ENCODE measurements around the gene KDM3A. TPM values are rescaled to one million over a fixed set of nuclear protein-coding genes. Genes with fewer than 3 reads are reported as not detected.

KDM3A gene
- total and polyA plus RNA-seq, 2 experiments from 2014 or later, result 8.9 to 21.8 TPM

DNA sequence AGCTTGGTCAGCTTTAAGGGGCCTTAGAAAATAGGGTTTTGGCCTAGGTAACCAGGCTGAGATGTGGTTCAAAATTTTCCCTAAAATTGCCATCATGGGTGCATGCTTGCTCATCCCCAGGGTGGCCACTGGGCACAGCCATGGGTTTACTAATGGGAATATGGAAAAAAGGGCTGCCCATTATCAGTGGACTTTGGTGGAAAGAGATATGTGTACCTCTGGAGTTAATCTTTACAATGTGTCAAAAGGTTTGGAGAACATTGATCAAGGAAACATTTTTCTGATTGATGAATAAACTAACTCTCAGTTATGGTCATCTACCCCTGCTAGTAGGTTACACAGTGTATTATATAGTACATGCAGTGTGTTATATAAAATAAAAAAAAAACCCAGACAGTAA is 13.1 kb downstream of the KDM3A start:
- TF ChIP-seq, protein P1, sequence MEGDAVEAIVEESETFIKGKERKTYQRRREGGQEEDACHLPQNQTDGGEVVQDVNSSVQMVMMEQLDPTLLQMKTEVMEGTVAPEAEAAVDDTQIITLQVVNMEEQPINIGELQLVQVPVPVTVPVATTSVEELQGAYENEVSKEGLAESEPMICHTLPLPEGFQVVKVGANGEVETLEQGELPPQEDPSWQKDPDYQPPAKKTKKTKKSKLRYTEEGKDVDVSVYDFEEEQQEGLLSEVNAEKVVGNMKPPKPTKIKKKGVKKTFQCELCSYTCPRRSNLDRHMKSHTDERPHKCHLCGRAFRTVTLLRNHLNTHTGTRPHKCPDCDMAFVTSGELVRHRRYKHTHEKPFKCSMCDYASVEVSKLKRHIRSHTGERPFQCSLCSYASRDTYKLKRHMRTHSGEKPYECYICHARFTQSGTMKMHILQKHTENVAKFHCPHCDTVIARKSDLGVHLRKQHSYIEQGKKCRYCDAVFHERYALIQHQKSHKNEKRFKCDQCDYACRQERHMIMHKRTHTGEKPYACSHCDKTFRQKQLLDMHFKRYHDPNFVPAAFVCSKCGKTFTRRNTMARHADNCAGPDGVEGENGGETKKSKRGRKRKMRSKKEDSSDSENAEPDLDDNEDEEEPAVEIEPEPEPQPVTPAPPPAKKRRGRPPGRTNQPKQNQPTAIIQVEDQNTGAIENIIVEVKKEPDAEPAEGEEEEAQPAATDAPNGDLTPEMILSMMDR (conservative IDR thresholded peaks at IDR 0.05; ENCODE audit: low read depth in 2 of 2), result no peak
- TF ChIP-seq STAT1 (IDR thresholded peaks at IDR 0.05; ENCODE audit: unreplicated experiment), result no peak
- TF ChIP-seq, protein P2, sequence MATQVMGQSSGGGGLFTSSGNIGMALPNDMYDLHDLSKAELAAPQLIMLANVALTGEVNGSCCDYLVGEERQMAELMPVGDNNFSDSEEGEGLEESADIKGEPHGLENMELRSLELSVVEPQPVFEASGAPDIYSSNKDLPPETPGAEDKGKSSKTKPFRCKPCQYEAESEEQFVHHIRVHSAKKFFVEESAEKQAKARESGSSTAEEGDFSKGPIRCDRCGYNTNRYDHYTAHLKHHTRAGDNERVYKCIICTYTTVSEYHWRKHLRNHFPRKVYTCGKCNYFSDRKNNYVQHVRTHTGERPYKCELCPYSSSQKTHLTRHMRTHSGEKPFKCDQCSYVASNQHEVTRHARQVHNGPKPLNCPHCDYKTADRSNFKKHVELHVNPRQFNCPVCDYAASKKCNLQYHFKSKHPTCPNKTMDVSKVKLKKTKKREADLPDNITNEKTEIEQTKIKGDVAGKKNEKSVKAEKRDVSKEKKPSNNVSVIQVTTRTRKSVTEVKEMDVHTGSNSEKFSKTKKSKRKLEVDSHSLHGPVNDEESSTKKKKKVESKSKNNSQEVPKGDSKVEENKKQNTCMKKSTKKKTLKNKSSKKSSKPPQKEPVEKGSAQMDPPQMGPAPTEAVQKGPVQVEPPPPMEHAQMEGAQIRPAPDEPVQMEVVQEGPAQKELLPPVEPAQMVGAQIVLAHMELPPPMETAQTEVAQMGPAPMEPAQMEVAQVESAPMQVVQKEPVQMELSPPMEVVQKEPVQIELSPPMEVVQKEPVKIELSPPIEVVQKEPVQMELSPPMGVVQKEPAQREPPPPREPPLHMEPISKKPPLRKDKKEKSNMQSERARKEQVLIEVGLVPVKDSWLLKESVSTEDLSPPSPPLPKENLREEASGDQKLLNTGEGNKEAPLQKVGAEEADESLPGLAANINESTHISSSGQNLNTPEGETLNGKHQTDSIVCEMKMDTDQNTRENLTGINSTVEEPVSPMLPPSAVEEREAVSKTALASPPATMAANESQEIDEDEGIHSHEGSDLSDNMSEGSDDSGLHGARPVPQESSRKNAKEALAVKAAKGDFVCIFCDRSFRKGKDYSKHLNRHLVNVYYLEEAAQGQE (IDR thresholded peaks at IDR 0.05; ENCODE audit: unreplicated experiment), result no peak
- no peak for TF ChIP-seq POLR2AphosphoS5 (IDR thresholded peaks at IDR 0.05; ENCODE audit: low read depth)
- TF ChIP-seq, protein P3, sequence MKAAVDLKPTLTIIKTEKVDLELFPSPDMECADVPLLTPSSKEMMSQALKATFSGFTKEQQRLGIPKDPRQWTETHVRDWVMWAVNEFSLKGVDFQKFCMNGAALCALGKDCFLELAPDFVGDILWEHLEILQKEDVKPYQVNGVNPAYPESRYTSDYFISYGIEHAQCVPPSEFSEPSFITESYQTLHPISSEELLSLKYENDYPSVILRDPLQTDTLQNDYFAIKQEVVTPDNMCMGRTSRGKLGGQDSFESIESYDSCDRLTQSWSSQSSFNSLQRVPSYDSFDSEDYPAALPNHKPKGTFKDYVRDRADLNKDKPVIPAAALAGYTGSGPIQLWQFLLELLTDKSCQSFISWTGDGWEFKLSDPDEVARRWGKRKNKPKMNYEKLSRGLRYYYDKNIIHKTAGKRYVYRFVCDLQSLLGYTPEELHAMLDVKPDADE (IDR thresholded peaks at IDR 0.05), result no peak
- TF ChIP-seq EZH2phosphoT487 (IDR thresholded peaks at IDR 0.05; ENCODE audit: unreplicated experiment), result no peak
- TF ChIP-seq CREB1 (CRISPR knock-in tag; IDR thresholded peaks at IDR 0.05; ENCODE audit: low read depth), result no peak
- TF ChIP-seq, protein P4, sequence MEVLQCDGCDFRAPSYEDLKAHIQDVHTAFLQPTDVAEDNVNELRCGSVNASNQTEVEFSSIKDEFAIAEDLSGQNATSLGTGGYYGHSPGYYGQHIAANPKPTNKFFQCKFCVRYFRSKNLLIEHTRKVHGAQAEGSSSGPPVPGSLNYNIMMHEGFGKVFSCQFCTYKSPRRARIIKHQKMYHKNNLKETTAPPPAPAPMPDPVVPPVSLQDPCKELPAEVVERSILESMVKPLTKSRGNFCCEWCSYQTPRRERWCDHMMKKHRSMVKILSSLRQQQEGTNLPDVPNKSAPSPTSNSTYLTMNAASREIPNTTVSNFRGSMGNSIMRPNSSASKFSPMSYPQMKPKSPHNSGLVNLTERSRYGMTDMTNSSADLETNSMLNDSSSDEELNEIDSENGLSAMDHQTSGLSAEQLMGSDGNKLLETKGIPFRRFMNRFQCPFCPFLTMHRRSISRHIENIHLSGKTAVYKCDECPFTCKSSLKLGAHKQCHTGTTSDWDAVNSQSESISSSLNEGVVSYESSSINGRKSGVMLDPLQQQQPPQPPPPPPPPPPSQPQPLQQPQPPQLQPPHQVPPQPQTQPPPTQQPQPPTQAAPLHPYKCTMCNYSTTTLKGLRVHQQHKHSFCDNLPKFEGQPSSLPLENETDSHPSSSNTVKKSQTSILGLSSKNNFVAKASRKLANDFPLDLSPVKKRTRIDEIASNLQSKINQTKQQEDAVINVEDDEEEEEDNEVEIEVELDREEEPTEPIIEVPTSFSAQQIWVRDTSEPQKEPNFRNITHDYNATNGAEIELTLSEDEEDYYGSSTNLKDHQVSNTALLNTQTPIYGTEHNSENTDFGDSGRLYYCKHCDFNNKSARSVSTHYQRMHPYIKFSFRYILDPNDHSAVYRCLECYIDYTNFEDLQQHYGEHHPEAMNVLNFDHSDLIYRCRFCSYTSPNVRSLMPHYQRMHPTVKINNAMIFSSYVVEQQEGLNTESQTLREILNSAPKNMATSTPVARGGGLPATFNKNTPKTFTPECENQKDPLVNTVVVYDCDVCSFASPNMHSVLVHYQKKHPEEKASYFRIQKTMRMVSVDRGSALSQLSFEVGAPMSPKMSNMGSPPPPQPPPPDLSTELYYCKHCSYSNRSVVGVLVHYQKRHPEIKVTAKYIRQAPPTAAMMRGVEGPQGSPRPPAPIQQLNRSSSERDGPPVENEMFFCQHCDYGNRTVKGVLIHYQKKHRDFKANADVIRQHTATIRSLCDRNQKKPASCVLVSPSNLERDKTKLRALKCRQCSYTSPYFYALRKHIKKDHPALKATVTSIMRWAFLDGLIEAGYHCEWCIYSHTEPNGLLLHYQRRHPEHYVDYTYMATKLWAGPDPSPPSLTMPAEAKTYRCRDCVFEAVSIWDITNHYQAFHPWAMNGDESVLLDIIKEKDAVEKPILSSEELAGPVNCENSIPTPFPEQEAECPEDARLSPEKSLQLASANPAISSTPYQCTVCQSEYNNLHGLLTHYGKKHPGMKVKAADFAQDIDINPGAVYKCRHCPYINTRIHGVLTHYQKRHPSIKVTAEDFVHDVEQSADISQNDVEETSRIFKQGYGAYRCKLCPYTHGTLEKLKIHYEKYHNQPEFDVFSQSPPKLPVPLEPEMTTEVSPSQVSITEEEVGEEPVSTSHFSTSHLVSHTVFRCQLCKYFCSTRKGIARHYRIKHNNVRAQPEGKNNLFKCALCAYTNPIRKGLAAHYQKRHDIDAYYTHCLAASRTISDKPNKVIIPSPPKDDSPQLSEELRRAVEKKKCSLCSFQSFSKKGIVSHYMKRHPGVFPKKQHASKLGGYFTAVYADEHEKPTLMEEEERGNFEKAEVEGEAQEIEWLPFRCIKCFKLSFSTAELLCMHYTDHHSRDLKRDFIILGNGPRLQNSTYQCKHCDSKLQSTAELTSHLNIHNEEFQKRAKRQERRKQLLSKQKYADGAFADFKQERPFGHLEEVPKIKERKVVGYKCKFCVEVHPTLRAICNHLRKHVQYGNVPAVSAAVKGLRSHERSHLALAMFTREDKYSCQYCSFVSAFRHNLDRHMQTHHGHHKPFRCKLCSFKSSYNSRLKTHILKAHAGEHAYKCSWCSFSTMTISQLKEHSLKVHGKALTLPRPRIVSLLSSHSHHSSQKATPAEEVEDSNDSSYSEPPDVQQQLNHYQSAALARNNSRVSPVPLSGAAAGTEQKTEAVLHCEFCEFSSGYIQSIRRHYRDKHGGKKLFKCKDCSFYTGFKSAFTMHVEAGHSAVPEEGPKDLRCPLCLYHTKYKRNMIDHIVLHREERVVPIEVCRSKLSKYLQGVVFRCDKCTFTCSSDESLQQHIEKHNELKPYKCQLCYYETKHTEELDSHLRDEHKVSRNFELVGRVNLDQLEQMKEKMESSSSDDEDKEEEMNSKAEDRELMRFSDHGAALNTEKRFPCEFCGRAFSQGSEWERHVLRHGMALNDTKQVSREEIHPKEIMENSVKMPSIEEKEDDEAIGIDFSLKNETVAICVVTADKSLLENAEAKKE (CRISPR knock-in tag; IDR thresholded peaks at IDR 0.05), result no peak
- no peak for TF ChIP-seq JUNB (IDR thresholded peaks at IDR 0.05; ENCODE audit: unreplicated experiment)
- TF ChIP-seq ZNF114 (CRISPR knock-in tag; IDR thresholded peaks at IDR 0.05), result no peak
- no peak for TF ChIP-seq NANOG (IDR thresholded peaks at IDR 0.05; ENCODE audit: borderline replicate concordance)
- no peak for TF ChIP-seq ZNF331 (CRISPR knock-in tag; IDR thresholded peaks at IDR 0.05; ENCODE audit: low read depth)
- no peak for TF ChIP-seq EZH2 (IDR thresholded peaks at IDR 0.05; ENCODE audit: low read depth, unreplicated experiment)
- H3K4me3 Mint-ChIP-seq, result no peak overlapping the region
- Histone ChIP-seq H3K36me3 (ENCODE audit: insufficient read depth) (peaks cover 17% of the 10 kb centered on the region; the same call in 1 of the 2 replicates), H3F3A (replicated peaks; ENCODE audit: low read depth) (no peaks in the 10 kb centered on the region), H3K27me3 (ENCODE audit: insufficient read depth) (no peaks in the 10 kb centered on the region), H3K9me2 (ENCODE audit: insufficient read depth) (no peaks in the 10 kb centered on the region), H4K20me1 (replicated peaks; ENCODE audit: insufficient read depth) (peaks cover 4% of the 10 kb centered on the region; the same call in 1 of the 2 replicates), H3K27ac (ENCODE audit: low read depth) (no peak overlapping the region), H3K4me3 (no peak overlapping the region), H2AFZ (no peak overlapping the region), H3K79me2 (replicated peaks; ENCODE audit: insufficient read depth) (0 out of 2 replicates have a peak, but pooled peaks cover 2% of the 10 kb centered on the region), H3K4me1 (ENCODE audit: insufficient read depth) (peaks cover 4% of the 10 kb centered on the region; the same call in 1 of the 2 replicates), H3K4me2 (no peak overlapping the region)
- H3K27ac Mint-ChIP-seq, result no peak overlapping the region
- H3K36me3 Mint-ChIP-seq (ENCODE audit: low read depth), result peaks cover 45% of the 10 kb centered on the region
- DNase-seq (ENCODE audit: low spot score) (no peak), ATAC-seq (no peak)
- H3K9me3 Mint-ChIP-seq, result no peaks in the 10 kb centered on the region
- H3K4me1 Mint-ChIP-seq, result peaks cover 12% of the 10 kb centered on the region
- H3K27me3 Mint-ChIP-seq (ENCODE audit: insufficient read depth, low read depth, poor library complexity), result peaks cover 7% of the 10 kb centered on the region
